ENCODE results near the gene GPR132.

- TF ChIP-seq EZH2 (IDR thresholded peaks at IDR 0.05; ENCODE audit: borderline replicate concordance, insufficient read depth, low read depth, low read length, poor library complexity, severe bottlenecking) (no peak), CTCF (IDR thresholded peaks at IDR 0.05) (no peak)
These were observed 22.2 kb upstream of the GPR132 start for GRCh38 chr14:105087308-105087962.
